ENCODE results near the gene CBX1. TPM values are rescaled to one million over a fixed set of nuclear protein-coding genes. Genes with fewer than 3 reads are reported as not detected.

CBX1 gene
- total and polyA plus RNA-seq, 2 experiments from 2014 or later, result 127 to 223 TPM

- Mint-ChIP-seq H3K27me3 (ENCODE audit: insufficient read depth, low read depth, poor library complexity) (peaks cover 18% of the 10 kb centered on the region), H3K4me3 (no peak overlapping the region), H3K36me3 (ENCODE audit: low read depth) (peaks cover 2% of the 10 kb centered on the region; the same call in 1 of the 3 replicates), H3K4me1 (peaks cover 16% of the 10 kb centered on the region), H3K27ac (no peak overlapping the region), H3K9me3 (no peaks in the 10 kb centered on the region; the same call in 1 of the 3 replicates)
- H3F3A ChIP-seq (replicated peaks; ENCODE audit: low read depth), result peaks cover 7% of the 10 kb centered on the region
- no peaks in the 10 kb centered on the region for H4K20me1 ChIP-seq (replicated peaks; ENCODE audit: insufficient read depth)
- no peak overlapping the region for H3K27ac ChIP-seq (ENCODE audit: low read depth)
- H3K4me3 ChIP-seq, result no peak overlapping the region
- DNase-seq (ENCODE audit: low spot score) (no peak), ATAC-seq (no peak)
- H3K27me3 ChIP-seq (ENCODE audit: insufficient read depth), result no peaks in the 10 kb centered on the region
- H3K36me3 ChIP-seq (ENCODE audit: insufficient read depth), result no peaks in the 10 kb centered on the region
- H3K4me1 ChIP-seq (ENCODE audit: insufficient read depth), result peaks cover 17% of the 10 kb centered on the region
- TF ChIP-seq REST (IDR thresholded peaks at IDR 0.05; ENCODE audit: unreplicated experiment), result no peak
- no peak for TF ChIP-seq ZNF331 (CRISPR knock-in tag; IDR thresholded peaks at IDR 0.05; ENCODE audit: low read depth)
- no peak overlapping the region for H3K4me2 ChIP-seq
- peaks cover 26% of the 10 kb centered on the region for H3K79me2 ChIP-seq (replicated peaks; ENCODE audit: insufficient read depth)
- H2AFZ ChIP-seq, result no peak overlapping the region
- no peaks in the 10 kb centered on the region for H3K9me2 ChIP-seq (ENCODE audit: insufficient read depth)
These were observed 3.2 kb upstream of the CBX1 start for GRCh38 chr17:48104440-48104839.

GRCh38 chr17:48102798-48103715, 1.8 kb upstream of the CBX1 start:
- Mint-ChIP-seq H3K4me1 (peaks cover 8% of the 10 kb centered on the region), H3K27me3 (ENCODE audit: insufficient read depth, low read depth, poor library complexity) (peaks cover 13% of the 10 kb centered on the region), H3K9me3 (no peaks in the 10 kb centered on the region; the same call in 1 of the 3 replicates), H3K36me3 (ENCODE audit: low read depth) (peaks cover 2% of the 10 kb centered on the region; the same call in 1 of the 3 replicates), H3K4me3 (no peak overlapping the region), H3K27ac (no peak overlapping the region)
- Histone ChIP-seq H3K27ac (ENCODE audit: low read depth) (no peak overlapping the region), H3K9me2 (ENCODE audit: insufficient read depth) (no peaks in the 10 kb centered on the region), H3K4me3 (no peak overlapping the region), H3K36me3 (ENCODE audit: insufficient read depth) (no peaks in the 10 kb centered on the region), H4K20me1 (replicated peaks; ENCODE audit: insufficient read depth) (peaks cover 10% of the 10 kb centered on the region; the same call in 1 of the 2 replicates), H3K79me2 (replicated peaks; ENCODE audit: insufficient read depth) (peaks cover 26% of the 10 kb centered on the region), H2AFZ (no peak overlapping the region), H3K4me1 (ENCODE audit: insufficient read depth) (peaks cover 7% of the 10 kb centered on the region; the same call in 1 of the 2 replicates), H3F3A (replicated peaks; ENCODE audit: low read depth) (peaks cover 7% of the 10 kb centered on the region), H3K4me2 (no peak overlapping the region), H3K27me3 (ENCODE audit: insufficient read depth) (no peaks in the 10 kb centered on the region)
- TF ChIP-seq CREB1 (CRISPR knock-in tag; IDR thresholded peaks at IDR 0.05; ENCODE audit: low read depth), result no peak
- TF ChIP-seq, protein P1, sequence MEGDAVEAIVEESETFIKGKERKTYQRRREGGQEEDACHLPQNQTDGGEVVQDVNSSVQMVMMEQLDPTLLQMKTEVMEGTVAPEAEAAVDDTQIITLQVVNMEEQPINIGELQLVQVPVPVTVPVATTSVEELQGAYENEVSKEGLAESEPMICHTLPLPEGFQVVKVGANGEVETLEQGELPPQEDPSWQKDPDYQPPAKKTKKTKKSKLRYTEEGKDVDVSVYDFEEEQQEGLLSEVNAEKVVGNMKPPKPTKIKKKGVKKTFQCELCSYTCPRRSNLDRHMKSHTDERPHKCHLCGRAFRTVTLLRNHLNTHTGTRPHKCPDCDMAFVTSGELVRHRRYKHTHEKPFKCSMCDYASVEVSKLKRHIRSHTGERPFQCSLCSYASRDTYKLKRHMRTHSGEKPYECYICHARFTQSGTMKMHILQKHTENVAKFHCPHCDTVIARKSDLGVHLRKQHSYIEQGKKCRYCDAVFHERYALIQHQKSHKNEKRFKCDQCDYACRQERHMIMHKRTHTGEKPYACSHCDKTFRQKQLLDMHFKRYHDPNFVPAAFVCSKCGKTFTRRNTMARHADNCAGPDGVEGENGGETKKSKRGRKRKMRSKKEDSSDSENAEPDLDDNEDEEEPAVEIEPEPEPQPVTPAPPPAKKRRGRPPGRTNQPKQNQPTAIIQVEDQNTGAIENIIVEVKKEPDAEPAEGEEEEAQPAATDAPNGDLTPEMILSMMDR (conservative IDR thresholded peaks at IDR 0.05; ENCODE audit: low read depth in 2 of 2), result no peak
- no peak for TF ChIP-seq REST (IDR thresholded peaks at IDR 0.05; ENCODE audit: unreplicated experiment)
- TF ChIP-seq POLR2AphosphoS5 (IDR thresholded peaks at IDR 0.05; ENCODE audit: low read depth), result no peak
- TF ChIP-seq, protein P2, sequence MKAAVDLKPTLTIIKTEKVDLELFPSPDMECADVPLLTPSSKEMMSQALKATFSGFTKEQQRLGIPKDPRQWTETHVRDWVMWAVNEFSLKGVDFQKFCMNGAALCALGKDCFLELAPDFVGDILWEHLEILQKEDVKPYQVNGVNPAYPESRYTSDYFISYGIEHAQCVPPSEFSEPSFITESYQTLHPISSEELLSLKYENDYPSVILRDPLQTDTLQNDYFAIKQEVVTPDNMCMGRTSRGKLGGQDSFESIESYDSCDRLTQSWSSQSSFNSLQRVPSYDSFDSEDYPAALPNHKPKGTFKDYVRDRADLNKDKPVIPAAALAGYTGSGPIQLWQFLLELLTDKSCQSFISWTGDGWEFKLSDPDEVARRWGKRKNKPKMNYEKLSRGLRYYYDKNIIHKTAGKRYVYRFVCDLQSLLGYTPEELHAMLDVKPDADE (IDR thresholded peaks at IDR 0.05), result no peak
- DNase-seq (ENCODE audit: low spot score) (no peak), ATAC-seq (no peak)

Data from GM23338 (cell line).